Activated T-cell treated with anti-CD3 and anti-CD28 coated beads, Interleukin-2, amount 50 U/mL, for 48 hours (primary cell): ENCODE data around the gene OCRL.
"Not testable (repeated sequence)": the region's sequence is repeated elsewhere in the genome, so short reads cannot be mapped to it uniquely, and the experiment has no call there.

Source experiments
- DNase-seq, 2 experiments: peaks; one replicate each; pipeline ENCODE4 v3.0.0-alpha.2; 2020

Gene OCRL

DNA sequence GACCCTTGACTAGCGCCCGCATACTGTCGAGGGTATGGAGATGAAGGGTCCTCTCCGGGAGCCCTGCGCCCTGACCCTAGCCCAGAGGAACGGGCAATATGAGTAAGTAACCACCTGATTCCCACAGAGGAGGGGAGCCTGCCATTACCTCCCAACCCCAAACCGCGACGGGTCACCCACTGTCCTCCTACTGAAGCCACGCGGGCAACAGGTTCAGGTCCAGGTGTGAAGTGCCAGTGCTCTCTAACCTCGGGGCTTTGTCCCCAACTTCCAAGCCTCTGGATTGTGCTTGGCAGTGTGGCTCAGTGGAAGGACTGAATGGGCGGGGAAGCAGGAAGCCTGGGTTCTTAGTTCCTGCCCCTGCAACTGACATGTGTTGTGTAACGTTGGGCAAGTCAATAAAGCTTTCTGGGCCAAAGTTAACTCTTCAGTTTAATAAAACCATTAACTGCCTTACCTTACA is 694 bp downstream of the OCRL start:
- peak; percentile 20 for DNase-seq

DNA sequence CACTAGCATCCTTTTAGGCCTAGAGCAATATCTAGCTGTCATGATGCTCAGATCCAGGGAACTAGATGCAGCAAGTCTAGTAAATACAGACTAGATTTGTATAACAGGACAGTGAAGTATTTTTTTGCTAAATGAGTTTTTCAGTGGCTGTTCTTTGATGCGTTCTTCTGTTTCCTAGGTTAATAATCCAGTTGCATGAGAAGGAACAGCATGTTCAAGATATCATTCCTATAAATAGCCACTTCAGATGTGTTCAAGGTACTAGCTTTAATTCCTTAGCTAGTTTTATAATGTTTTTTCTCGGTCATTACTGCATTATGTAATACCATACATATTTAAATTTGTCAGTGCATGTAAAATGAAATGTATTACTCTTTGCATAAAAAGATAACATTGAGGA is 4.7 kb downstream of the OCRL start:
- no peak for DNase-seq

DNA sequence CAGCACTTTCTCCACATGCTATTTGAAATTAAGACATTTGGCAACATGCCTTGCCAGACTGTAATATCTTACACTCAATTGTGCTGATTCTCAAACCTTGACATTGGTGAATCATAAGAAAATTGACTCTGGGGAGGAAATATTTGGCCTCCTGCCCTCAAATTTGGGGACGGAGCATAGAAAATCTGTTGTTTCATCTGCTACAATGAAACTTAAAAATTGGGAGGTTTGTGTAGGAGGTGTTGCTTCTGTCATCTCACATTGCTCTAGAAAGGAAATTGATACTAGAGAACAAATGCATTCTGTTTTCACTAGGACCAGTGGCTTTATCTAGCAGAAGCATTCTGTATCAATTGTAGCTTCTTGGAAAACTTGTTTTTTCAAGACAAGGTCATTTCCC is 5.3 kb downstream of the OCRL start:
- DNase-seq = no peak

DNA sequence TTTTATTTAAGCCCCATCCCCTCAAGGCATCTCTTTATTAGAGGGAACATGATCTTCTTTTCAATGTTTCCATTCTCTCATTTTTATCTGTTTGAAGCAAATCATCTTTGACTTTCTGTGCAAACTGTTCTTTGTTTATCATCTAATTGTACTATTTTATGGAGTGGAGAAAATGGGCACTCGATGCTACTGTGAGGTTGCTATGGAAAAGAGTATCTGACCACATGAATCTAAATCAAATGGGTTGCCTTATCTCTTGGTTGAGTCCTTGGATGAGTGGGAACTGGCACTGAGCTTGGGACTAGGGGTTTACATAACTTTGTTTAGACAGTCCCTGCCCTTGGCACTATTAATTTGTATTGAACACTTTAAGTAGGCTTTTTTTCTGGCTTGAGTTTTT is 9.1 kb downstream of the OCRL start:
- DNase-seq = no peak

DNA sequence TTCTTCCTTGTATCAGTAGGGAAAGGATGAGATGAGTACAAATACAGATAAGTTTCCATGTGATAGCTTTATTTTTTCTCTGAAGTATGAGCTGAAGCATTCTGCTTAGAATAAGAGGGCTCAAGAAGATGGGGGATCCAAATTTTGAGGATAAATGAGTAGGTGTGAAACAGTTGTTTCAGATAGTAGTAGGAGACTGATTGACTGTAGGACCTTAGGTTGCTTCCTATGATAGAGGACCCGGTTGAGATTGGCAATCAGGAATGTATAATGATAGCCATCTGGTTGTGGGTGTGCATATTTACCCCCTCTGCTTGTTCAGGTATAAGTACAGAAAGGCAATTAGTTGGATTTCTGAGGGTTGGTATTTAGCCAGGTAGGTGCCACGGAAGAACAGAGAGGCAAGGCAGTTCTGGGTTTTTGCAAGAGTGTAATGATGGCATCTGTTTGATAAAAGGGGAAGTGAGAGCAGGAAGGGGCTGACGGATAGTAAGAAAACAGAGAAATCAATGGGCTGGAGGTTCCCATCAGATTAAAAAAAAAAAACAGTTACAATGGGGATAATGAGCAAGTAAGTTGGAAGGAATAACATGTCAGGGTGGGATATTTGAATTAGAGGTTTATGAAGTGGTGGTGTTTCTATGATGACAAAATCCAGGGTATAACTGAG is 13.7 kb downstream of the OCRL start:
- no peak for DNase-seq

DNA sequence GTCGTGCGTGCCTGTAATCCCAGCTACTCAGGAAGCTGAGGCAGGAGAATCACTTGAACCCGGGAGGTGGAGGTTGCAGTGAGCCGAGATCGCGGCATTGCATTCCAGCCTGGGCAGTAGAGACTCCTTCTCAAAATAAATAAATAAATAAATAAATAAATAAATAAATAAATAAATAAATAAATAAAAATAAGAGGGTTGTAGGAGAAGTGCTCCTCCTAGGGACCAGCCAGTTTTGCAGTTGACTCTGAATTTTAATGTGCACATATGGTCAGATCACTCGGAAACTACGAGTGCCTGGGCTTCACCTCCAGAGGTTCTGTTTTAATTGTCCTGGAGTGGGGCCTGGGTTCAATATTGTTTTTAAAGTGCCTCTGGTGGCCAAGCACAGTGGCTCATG is 14.8 kb downstream of the OCRL start:
- DNase-seq = not testable (repeated sequence)

DNA sequence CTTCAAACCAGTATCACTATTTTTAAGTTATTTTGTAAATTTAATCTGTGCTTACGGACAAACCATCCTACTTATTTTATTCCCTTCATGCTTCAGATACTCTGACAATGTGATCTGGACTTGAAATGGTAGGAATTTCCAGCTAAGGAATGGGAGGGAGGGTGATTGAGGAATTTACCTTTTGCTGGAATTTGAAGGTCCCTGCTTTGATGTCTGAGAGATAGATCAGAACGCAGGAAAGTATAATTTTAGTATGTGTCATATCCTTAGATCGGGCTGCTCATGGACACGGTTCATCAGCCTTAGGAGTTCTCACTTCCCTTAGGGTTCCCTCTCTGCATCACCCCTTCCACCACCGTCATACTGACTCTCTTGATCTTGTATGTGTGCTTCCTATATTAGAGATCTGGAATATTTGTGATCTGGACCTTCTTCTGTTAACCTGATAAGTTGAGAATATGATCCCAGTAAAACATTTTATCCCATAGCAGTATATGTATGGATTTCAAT is 16.8 kb downstream of the OCRL start:
- DNase-seq = no peak

DNA sequence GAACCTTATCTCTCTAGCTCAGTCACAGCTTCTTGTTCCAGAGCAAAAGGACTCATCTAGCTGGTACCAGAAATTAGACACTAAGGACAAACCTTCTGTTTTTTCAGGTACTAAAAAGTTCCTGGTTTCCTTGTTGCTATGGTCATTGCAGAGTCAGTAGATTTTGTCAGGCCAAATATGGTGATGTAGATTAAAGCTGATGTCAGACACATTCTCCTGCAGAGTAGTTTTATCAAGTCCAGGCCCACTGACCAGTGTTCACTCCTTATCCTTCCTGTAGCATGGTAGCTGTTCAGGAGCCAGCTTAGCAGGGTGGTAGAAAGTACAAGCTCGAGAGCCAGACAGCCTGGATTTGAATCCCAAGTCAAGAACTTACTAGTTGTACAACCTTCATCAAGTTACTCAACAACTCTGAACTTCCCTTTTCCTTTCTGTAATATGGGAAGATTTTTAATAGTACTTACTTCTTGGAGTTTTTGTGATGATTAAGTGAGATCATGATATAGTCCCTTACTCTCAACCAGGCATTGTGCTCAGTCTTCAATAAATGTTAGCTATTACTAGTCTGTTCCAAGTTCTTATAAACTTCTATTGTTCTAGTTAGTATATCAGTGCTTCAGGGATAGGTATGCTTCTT is 17.9 kb downstream of the OCRL start:
- DNase-seq = no peak

DNA sequence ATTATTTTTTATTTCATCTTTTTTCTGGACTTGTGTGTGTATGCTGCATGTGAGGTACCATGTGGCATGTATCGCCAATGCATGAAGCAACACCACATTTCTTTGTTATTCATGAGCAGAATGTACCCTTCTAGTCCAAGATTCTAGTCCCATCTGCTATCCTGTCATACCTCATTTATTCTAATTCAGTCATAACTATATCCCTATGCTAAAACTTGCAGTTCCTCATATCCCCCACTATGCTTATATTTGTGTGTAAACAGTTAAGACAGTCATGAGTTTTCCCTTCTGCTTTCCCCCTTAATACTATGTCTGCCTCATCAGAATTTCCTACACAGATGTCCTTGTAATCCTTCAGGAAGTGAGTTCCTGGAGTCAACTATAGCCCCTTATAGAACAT is 19.7 kb downstream of the OCRL start:
- DNase-seq = no peak

DNA sequence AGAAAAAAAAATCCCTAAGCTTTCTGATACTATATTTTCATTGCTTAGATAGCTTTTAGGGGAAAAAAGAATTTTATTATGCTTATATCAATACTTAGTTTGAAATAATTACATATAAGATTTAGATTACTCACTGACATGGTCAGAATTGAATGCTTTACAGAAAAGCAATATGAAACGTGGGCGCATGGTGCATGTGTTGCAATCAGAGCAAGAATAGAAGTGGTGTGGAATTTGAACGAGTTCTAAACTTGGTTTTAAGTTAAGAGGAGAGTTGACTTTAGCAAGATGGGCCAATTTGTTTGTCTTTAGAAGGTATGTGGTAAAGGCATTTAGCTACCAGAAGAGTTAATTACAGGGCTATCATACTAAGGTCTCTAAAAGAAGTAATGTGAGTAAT is 21.4 kb downstream of the OCRL start:
- no peak for DNase-seq

DNA sequence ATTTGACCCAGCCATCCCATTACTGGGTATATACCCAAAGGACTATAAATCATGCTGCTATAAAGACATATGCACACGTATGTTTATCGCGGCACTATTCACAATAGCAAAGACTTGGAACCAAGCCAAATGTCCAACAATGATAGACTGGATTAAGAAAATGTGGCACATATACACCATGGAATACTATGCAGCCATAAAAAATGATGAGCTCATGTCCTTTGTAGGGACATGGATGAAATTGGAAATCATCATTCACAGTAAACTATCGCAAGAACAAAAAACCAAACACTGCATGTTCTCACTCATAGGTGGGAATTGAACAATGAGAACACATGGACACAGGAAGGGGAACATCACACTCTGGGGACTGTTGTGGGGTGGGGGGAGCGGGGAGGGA is 24.3 kb downstream of the OCRL start:
- DNase-seq = not testable (repeated sequence)

DNA sequence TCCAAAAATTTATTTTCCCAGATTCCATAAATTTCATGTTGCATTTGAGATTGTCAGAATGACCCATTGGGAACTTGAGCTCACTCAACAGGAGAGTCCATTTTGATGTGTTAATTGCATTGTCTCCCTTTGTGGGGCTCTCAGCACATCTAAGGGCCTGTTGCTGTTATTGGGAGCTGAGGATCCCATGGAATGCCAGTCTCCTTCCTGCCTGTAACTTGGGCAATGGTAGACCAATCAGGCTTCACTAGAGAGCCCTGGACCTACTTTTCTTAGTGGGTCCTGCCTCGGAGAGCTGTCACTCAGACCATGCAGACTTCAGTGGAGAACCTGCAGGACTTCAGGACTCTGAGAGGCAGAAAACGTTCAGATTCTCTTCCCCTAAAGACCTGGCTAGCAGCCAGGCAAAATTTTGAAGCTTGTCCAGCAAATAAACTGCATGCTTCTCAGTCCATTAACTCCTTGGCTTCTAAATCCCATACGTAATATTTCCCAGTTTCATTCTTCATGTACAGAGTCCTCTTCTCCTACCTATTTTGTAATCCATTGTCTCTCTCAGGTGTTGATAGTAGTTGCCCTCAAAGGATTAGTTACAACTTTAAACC is 25.1 kb downstream of the OCRL start:
- no peak for DNase-seq

DNA sequence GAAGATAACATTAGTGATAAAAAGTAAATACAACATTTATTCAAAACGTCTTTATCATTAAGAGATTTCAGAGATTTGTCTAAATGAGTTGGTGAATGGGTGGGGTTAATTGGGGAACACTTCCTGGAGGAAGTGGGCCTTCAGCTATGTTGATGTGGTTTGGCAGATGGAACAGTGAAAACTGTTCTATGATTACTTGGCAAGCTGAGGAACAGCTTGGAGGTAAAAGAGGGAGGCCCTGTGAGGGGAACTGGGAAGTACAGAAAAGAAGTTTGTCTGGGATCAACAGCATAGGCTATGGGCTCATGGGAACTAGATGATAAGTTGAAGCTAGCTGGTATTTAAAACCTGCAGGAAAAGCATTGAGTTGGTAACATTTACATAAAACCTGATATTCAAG is 26.0 kb downstream of the OCRL start:
- DNase-seq = no peak

DNA sequence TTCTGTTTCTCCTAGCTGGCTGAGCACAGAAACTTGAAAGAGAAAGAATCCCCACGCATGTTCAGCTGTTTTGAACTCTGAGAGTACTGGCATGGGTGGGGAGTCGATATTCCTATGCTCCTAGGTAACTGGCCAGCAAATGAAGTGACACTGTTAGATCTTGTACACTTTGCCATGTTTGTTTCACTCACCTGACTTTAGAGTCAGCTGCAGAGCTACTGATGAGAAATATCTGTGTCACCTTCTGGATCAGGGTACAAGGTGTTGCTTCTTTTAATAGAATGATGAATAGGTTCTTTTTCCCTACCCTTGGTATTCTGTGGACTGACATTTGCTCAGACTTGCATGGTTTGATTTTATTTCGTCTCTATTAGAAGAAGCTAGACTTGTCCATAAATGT is 28.3 kb downstream of the OCRL start:
- no peak for DNase-seq

DNA sequence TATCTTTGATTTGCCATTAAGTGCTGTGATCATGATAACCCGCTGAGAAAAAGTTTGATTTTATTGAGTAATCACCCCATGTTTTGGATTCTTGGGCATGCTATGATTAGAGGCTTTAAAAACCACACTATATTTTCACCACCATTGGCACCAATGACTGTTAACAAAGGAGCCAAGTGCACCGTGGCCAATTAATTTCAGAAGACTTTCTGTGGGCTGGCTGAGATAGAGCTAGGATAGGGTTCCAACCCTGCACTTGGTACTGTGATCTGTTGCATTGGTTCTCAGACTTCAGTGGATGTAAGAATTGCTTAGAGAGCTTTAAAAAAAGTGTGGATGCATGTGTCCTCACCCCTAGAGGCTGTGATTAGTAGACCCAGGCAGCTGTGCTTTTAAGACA is 32.4 kb downstream of the OCRL start:
- DNase-seq = no peak

DNA sequence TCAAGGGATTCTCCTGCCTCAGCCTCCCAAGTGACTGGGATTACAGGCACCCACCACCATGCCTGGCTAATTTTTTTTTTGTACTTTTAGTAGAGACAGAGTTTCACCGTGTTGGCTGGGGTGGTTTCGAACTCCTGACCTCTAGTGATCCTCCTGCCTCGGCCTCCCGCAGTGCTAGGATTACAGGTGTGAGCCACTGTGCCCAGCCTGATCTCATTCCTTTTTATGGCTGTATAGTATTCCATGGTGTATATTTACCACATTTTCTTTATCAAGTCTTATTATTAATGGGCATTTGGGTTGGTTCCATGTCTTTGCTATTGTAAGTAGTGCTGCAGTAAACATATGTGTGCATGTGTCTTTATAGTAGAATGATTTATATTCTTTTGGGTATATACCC is 33.6 kb downstream of the OCRL start:
- not testable (repeated sequence) for DNase-seq

DNA sequence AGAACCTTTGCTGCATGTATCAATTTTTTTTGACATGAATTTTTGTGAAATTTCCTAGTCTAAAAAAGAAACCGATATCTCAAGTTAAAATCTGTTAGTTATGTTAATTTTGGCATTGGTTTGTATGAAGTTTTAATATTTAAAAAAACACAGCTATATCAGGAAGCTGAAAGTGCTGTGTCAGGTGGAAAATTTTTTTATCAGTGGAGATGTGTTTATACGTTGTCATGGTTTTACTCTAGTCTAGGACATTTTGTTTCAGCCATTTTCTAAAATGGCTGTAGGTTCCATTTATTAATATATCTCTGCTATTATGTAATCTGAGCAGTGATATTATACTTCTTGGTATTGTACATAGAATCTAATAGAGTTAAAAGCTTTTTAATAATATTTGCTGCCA is 34.2 kb downstream of the OCRL start:
- no peak for DNase-seq

DNA sequence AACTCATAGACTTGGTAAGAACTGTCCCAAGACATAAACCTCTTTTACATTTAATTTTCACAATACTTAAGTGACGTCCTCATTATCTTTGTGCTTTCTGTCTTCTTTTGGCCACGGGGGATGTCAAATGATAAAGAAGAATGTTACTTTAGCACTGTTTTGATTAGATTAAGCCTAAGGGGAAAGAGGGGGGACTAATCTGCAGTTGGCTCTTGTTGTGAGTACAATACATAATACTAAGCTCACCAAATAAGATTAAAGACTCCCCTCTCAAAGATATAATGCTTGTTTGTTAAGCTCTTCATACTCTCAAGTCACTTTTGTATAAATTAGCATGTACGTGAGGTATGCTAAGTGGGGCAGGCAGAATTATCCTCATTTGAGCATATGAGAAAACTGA is 36.5 kb downstream of the OCRL start:
- DNase-seq = no peak

DNA sequence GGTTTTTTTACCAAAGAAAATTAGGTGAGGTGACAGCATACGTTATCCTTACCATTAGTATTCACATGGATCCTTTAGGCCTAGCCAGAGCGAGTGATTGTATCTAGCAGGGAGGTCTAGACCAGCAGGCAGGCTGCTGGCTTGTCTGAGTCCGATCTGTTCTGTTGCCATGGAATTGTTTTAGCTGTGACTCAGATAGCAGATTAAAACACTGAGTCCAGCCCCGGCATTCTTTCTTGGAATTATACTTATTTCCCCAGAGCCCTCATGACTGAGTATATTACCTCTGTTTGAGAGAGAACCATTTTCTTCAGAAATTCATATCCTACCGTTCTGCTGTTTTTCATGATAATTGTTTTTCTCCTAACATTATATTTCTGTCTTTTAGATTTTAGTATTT is 37.4 kb downstream of the OCRL start:
- no peak for DNase-seq

DNA sequence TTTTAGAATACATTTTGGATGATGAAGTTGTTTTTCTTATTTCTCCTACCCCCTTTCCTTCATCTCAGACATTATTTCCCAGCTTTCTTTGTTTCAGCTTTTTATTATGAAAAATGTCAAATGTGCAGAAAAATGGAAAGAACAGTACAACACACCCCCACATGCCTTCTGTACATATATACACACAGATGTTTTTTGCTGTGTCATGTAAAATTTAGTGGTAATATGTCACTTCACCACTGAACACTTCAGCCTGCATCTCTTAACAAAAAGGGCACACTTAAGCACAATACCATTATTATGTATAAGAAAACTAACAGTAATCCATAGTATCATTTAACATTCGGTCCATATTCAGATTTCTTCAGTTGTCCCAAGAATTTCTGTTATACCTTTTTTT is 37.8 kb downstream of the OCRL start:
- no peak for DNase-seq

DNA sequence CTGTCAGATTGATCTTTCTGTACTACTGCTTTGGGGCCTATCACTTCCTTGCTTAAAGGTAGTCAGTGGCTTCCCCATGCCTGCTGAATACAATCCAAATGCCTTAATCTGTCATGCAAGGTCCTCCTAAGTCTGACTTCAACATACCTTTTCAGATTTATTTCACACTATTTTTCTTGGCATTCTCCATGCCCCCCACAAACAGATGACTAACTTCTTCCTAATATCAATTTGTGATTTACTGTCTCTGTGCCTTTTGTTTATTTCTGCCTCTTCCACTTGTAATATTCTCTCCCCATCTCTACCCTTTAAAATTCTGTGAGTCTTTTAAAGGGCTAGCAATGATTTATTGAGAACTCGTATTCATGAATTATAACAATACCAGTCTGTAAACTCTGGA is 41.8 kb downstream of the OCRL start:
- no peak for DNase-seq

DNA sequence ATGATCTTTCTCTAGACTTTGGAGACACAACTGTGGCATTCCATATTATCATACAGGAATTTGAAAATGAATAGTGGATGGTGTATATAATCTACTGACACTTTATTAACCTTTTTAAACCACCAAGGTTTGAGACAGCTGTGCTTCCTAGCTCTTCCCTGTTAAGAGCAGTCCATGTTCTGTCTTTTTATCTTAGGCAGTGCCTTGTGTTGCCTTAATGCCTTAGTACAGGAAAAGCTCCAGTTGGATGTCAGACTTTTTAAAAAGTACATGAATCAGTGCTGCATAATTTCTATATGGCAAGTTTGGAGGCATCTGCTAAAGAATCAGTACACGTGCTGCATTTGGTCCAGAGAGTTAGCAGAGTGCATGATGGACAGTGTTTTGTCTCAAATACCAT is 45.1 kb downstream of the OCRL start:
- no peak for DNase-seq

DNA sequence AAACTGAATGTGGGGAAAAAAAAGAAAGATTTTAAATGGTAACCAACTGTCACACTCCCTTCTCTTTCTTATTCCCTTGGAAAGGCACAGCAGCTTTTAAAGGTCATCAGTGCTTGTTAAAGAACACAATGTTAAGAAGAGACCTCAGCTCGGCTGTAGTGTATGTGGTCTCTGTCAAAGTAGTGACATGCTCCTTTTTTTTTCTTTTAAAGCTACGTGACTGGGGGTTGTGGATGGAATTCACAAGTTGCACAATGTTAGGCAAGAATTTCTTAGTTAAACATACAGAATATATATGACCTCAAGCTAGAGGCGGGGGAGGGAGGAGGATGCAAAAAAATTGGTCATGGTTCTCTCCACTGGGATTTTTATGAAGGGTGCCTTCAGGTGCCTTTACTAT is 45.6 kb downstream of the OCRL start:
- DNase-seq = no peak

DNA sequence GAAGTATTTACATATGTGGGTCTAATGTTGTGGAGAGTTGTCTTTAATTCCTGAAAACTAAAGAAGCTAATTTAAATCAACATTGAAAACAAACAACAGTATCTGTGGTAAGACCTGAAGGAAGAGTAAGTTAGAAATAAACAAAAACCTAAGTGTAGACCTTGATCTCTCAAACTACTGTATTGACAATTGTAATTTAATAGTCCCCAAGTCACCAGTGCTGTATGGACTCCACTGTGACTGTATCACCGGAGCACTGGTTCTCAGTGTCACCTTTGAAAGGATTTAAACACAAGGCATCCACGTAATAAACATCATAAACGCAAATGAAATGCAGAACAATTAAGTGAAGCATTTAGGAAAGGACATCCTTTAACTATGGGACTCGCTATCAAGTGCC is 46.4 kb downstream of the OCRL start:
- DNase-seq = no peak

DNA sequence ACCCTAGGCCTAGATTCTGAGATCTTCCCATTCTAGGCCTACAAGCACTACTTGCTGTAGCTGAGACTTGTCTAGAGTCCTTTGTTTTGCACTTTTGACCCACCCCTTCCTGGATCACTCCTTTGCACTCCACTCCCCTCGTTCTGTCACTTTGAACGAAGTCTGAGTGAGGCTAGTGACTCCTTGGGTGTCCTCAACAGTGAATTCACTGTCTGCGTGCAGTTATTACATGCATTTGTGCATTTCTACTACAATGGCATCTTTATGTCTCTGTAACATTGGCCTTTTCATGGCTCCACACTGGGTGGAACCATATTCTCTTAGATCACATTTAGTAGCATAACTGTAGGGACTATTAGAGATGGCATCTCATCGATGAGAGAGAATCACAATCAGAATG is 50.5 kb downstream of the OCRL start:
- DNase-seq = no peak
